H1 (cell line): ENCODE measurements around the gene AGPAT4. TPM values are rescaled to one million over a fixed set of nuclear protein-coding genes. Genes with fewer than 3 reads are reported as not detected.

Experiments used
- CTCF ChIA-PET: fragments of 300-600 bp; sonication (Branson Sonifier 250); formaldehyde crosslinking; loops from one replicate; lab custom pipeline; 2021; ENCODE audit not compliant: partially characterized antibody; lab: Charles Lee
- POLR2A ChIA-PET: fragments of 300-600 bp; sonication (Branson Sonifier 250); formaldehyde crosslinking; loops from one replicate; lab custom pipeline; 2021; ENCODE audit warnings: inconsistent platforms; ENCODE audit not compliant: partially characterized antibody; lab: Charles Lee
- DNase-seq, 2 experiments: peaks; one replicate each; pipeline versions ENCODE4 v3.0.0 to v3.0.0-alpha.2; 2010 to 2022; ENCODE audit warnings: low spot score in 2 of 2, low read depth in 1 of 2, mixed read lengths in 1 of 2
- FAIRE-seq: peaks from 2 replicates; lab custom pipeline; 2011; peaks lifted over from hg19 to GRCh38; lab: Jason Lieb, UNC
- H2AFZ ChIP-seq: 2 replicates; pipeline ENCODE4 v1.8.1; 2012; ENCODE audit warnings: low read length, inconsistent platforms
- H2AK5ac ChIP-seq: 2 replicates; pipeline ENCODE4 v1.6.1; 2013; ENCODE audit warnings: low read depth, low read length
- H2BK120ac ChIP-seq: replicated peaks from 2 replicates; pipeline ENCODE3; 2013; ENCODE audit warnings: low read depth, low read length, inconsistent platforms
- H2BK12ac ChIP-seq: 2 replicates; pipeline ENCODE4 v1.6.1; 2013; ENCODE audit warnings: low read depth, low read length
- H2BK15ac ChIP-seq: 2 replicates; pipeline ENCODE4 v1.6.1; 2013; ENCODE audit warnings: low read length
- H2BK20ac ChIP-seq: 2 replicates; pipeline ENCODE4 v1.6.1; 2013; ENCODE audit warnings: low read length
- H2BK5ac ChIP-seq: 2 replicates; pipeline ENCODE4 v1.6.1; 2013; ENCODE audit warnings: low read depth, low read length
- H3K14ac ChIP-seq: 2 replicates; pipeline ENCODE4 v1.6.1; 2013; ENCODE audit warnings: inconsistent platforms; ENCODE audit not compliant: insufficient read length
- H3K18ac ChIP-seq: 2 replicates; pipeline ENCODE4 v1.6.1; 2013; ENCODE audit warnings: low read length; ENCODE audit errors: extremely low read depth
- H3K23ac ChIP-seq: 2 replicates; pipeline ENCODE4 v1.6.1; 2013; ENCODE audit warnings: inconsistent platforms; ENCODE audit not compliant: insufficient read length
- H3K23me2 ChIP-seq: 2 replicates; pipeline ENCODE4 v1.6.1; 2013; ENCODE audit warnings: low read depth, low read length
- H3K27ac ChIP-seq: 2 replicates; pipeline ENCODE4 v1.6.1; 2011; ENCODE audit warnings: low read depth, low read length, inconsistent platforms
- H3K27me3 ChIP-seq, 4 experiments: replicated peaks in 1 of 4; 1 replicate in 1 of 4; 2 replicates in 3 of 4; pipeline versions ENCODE4 v1.6.1 to v1.8.1; 2011 to 2013; ENCODE audit warnings: low read length in 3 of 4, mild to moderate bottlenecking in 3 of 4, inconsistent platforms in 2 of 4, mixed read lengths in 2 of 4, moderate library complexity in 1 of 4; ENCODE audit not compliant: control insufficient read depth in 3 of 4, insufficient read depth in 3 of 4; ENCODE audit errors: extremely low read depth in 1 of 4
- H3K36me3 ChIP-seq, 4 experiments: 2 replicates each; pipeline versions ENCODE4 v1.6.1 to v1.8.1; 2011 to 2013; ENCODE audit warnings: mild to moderate bottlenecking in 4 of 4, low read length in 3 of 4, moderate library complexity in 2 of 4, control low read depth in 1 of 4, inconsistent platforms in 1 of 4; ENCODE audit not compliant: insufficient read depth in 4 of 4, control insufficient read depth in 2 of 4
- H3K4ac ChIP-seq: replicated peaks from 2 replicates; pipeline ENCODE3; 2013; ENCODE audit warnings: low read length, low read depth, mixed read lengths, inconsistent platforms; ENCODE audit not compliant: insufficient read length
- H3K4me1 ChIP-seq, 4 experiments: replicated peaks in 1 of 4; 1 replicate in 1 of 4; 2 replicates in 3 of 4; pipeline versions ENCODE4 v1.6.1 to v1.8.1; 2011 to 2013; ENCODE audit warnings: low read length in 3 of 4, inconsistent platforms in 2 of 4, mixed read lengths in 1 of 4; ENCODE audit not compliant: insufficient read depth in 4 of 4, control insufficient read depth in 3 of 4
- H3K4me2 ChIP-seq, 2 experiments: 2 replicates each; pipeline versions ENCODE4 v1.6.1 to v1.8.1; 2011 to 2013; ENCODE audit warnings: low read depth in 2 of 2, low read length in 2 of 2, control low read depth in 1 of 2, inconsistent platforms in 1 of 2, mild to moderate bottlenecking in 1 of 2; ENCODE audit not compliant: insufficient read depth in 1 of 2
- H3K4me3 ChIP-seq, 4 experiments: fragments of 200-600, 300-600 bp in 1 of 4; sonication (generic), shearing (Covaris generic), sonication (Bioruptor Twin) in 1 of 4; 2 replicates each; pipeline versions ENCODE4 v1.5.1 to v1.8.1; 2011 to 2016; ENCODE audit warnings: low read length in 4 of 4, low read depth in 3 of 4, control low read depth in 2 of 4, inconsistent platforms in 2 of 4, mild to moderate bottlenecking in 2 of 4, mixed read lengths in 1 of 4, moderate library complexity in 1 of 4; ENCODE audit not compliant: insufficient read depth in 2 of 4; ENCODE audit errors: extremely low read depth in 1 of 4
- H3K56ac ChIP-seq: replicated peaks from 2 replicates; pipeline ENCODE3; 2013; ENCODE audit warnings: low read depth, mild to moderate bottlenecking, mixed read lengths, low read length, inconsistent platforms; ENCODE audit not compliant: insufficient read length
- H3K79me1 ChIP-seq: 2 replicates; pipeline ENCODE4 v1.6.1; 2013; ENCODE audit warnings: low read depth, low read length, control low read depth
- H3K79me2 ChIP-seq, 2 experiments: 2 replicates each; pipeline versions ENCODE4 v1.6.1 to v1.8.1; 2012 to 2013; ENCODE audit warnings: low read length in 2 of 2, mild to moderate bottlenecking in 2 of 2, inconsistent platforms in 1 of 2; ENCODE audit not compliant: insufficient read depth in 2 of 2, control insufficient read depth in 1 of 2
- H3K9ac ChIP-seq, 4 experiments: replicated peaks in 1 of 4; 1 replicate in 1 of 4; 2 replicates in 3 of 4; pipeline versions ENCODE4 v1.6.1 to v1.8.1; 2011 to 2013; ENCODE audit warnings: low read depth in 3 of 4, low read length in 3 of 4, control low read depth in 2 of 4, mild to moderate bottlenecking in 2 of 4, moderate library complexity in 2 of 4, inconsistent platforms in 1 of 4; ENCODE audit errors: extremely low read depth in 1 of 4
- H3K9me3 ChIP-seq, 2 experiments: 2 replicates each; pipeline versions ENCODE4 v1.6.1 to v1.8.1; 2012 to 2013; ENCODE audit warnings: mild to moderate bottlenecking in 2 of 2, moderate library complexity in 2 of 2, control low read depth in 1 of 2, inconsistent platforms in 1 of 2, low read depth in 1 of 2, low read length in 1 of 2, mixed read lengths in 1 of 2; ENCODE audit not compliant: insufficient read depth in 2 of 2
- H4K20me1 ChIP-seq, 2 experiments: replicated peaks in 1 of 2; 2 replicates each; pipeline versions ENCODE3 to v1.8.1; 2011 to 2013; ENCODE audit warnings: inconsistent platforms in 2 of 2, low read length in 2 of 2, mild to moderate bottlenecking in 1 of 2; ENCODE audit not compliant: insufficient read depth in 2 of 2, control insufficient read depth in 1 of 2
- H4K5ac ChIP-seq: 2 replicates; pipeline ENCODE4 v1.6.1; 2013; ENCODE audit warnings: low read length, low read depth, mixed read lengths, inconsistent platforms; ENCODE audit not compliant: insufficient read length
- H4K8ac ChIP-seq: 2 replicates; pipeline ENCODE4 v1.8.0; 2013; ENCODE audit warnings: mild to moderate bottlenecking, moderate library complexity, low read length, inconsistent platforms; ENCODE audit not compliant: insufficient read depth; ENCODE audit errors: extremely low read depth
- H4K91ac ChIP-seq: replicated peaks from 2 replicates; pipeline ENCODE3; 2013; ENCODE audit warnings: low read length, mixed read lengths, inconsistent platforms; ENCODE audit not compliant: insufficient read length
- ATF2 ChIP-seq: IDR thresholded peaks from 2 replicates; pipeline ENCODE4 v1.6.1; 2012; ENCODE audit warnings: low read length, inconsistent platforms
- BCL11A ChIP-seq, 2 experiments: IDR thresholded peaks; one replicate each; pipeline ENCODE4 v1.6.1; 2011; ENCODE audit warnings: low read depth in 2 of 2, low read length in 2 of 2, mild to moderate bottlenecking in 2 of 2
- CTCF ChIP-seq, 3 experiments: IDR thresholded peaks; 1 replicate in 2 of 3; 2 replicates in 1 of 3; pipeline versions ENCODE4 v1.5.1 to v1.6.1; 2011; ENCODE audit warnings: low read length in 3 of 3, mild to moderate bottlenecking in 3 of 3, inconsistent platforms in 2 of 3, low read depth in 1 of 3, moderate library complexity in 1 of 3; ENCODE audit not compliant: insufficient read depth in 1 of 3; ENCODE audit errors: control extremely low read depth in 1 of 3
- FOSL1 ChIP-seq: IDR thresholded peaks from 2 replicates; pipeline ENCODE4 v1.6.1; 2011; ENCODE audit warnings: mild to moderate bottlenecking, low read depth, low read length, moderate library complexity; ENCODE audit not compliant: insufficient read depth
- POU5F1 ChIP-seq: IDR thresholded peaks from 2 replicates; pipeline ENCODE4 v1.6.1; 2011; ENCODE audit warnings: low read depth, mild to moderate bottlenecking, low read length, moderate library complexity
- WGBS, 2 experiments: shearing (Covaris generic) in 1 of 2; methylation state at CpG; one replicate each; pipeline versions ENCODE4 v1.1.6 to v1.1.7; 2013 to 2015; ENCODE audit warnings: low lambda C conversion rate in 2 of 2, mixed read lengths in 2 of 2, inconsistent platforms in 1 of 2, low coverage in 1 of 2, missing lambda C conversion rate in 1 of 2; ENCODE audit not compliant: insufficient replicate concordance in 2 of 2, insufficient coverage in 1 of 2, insufficient read length in 1 of 2; ENCODE audit errors: extremely low coverage in 1 of 2, missing lambda C conversion rate in 1 of 2; 5-methylcytosine and 5-hydroxymethylcytosine counted together
- polyA plus RNA-seq, 7 experiments: library from polyadenylated mRNA; depleted of rRNA in 3 of 7; stranded (reverse) in 5 of 7; unstranded in 2 of 7; fragments of >200 nt in 5 of 7; fragments of 200-250 nt in 2 of 7; gene quantifications; 1 replicate in 5 of 7; 2 replicates in 1 of 7; 4 replicates in 1 of 7; pipeline versions ENCODE4 v1.2.1 to v1.2.3, GENCODE V29; 2011 to 2013; ENCODE audit warnings: missing spikeins in 2 of 7, mixed read lengths in 2 of 7
- total RNA-seq: library from RNA; stranded (reverse); fragmentation: NEBNext Ultra II Directional; extraction: Animal tissue kit (Norgen Biotek cat#: 25700); gene quantifications from 2 replicates; pipeline ENCODE4 v1.2.1, GENCODE V29; 2021
- TF ChIP-seq, protein P1 (sequence below): IDR thresholded peaks from 2 replicates; pipeline ENCODE4 v1.6.1; 2011; ENCODE audit warnings: low read depth, mild to moderate bottlenecking, low read length; ENCODE audit not compliant: insufficient read depth

AGPAT4 gene
- total and polyA plus RNA-seq, 2 of the 8 experiments (the other 6 are each of a cell fraction or from before 2014, with no cell fraction given) = 13.5 to 23.8 TPM

GRCh38 chr6:161232467-161232866 lies 41.4 kb downstream of the AGPAT4 start:
- FAIRE-seq (no peak), DNase-seq (no peak)
- H4K8ac ChIP-seq = no peak overlapping the region
- CTCF ChIA-PET = interaction anchor here (0.6 to 1.0 kb wide), 3 partner anchors 7 to 10 kb away, joined by 3 to 4 read pairs (median 3); no protein-coding TSS in a partner anchor
- H3K4me2 ChIP-seq = no peak overlapping the region
- no peaks in the 10 kb centered on the region for H3K27me3 ChIP-seq
- no peak overlapping the region for H3K18ac ChIP-seq
- H3K27ac ChIP-seq = 0 out of 2 replicates have a peak overlapping the region, but pooled peaks have one; percentile 19
- H4K20me1 ChIP-seq = peaks cover 2 to 4% of the 10 kb centered on the region in 2 experiments
- WGBS, 2 experiments = 94% methylated on average over 11 of the region's 11 CpGs; no CpG with 5 or more reads in 1 of the 2 experiments
- POLR2A ChIA-PET = no interaction called here
- peaks cover 9% of the 10 kb centered on the region for H3K79me1 ChIP-seq
- TF ChIP-seq BCL11A (IDR thresholded peaks at IDR 0.05; ENCODE audit: low read depth in 2 of 2, low read length in 2 of 2) (no peak), ATF2 (no peak), FOSL1 (no peak), POU5F1 (no peak), CTCF (IDR thresholded peaks at IDR 0.05; ENCODE audit: control extremely low read depth in 1 of 3, insufficient read depth in 1 of 3, low read depth in 1 of 3, low read length in 3 of 3) (no peak)
- TF ChIP-seq, protein P1, sequence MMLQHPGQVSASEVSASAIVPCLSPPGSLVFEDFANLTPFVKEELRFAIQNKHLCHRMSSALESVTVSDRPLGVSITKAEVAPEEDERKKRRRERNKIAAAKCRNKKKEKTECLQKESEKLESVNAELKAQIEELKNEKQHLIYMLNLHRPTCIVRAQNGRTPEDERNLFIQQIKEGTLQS = no peak
- peaks cover 0 to 45% of the 10 kb centered on the region in 2 experiments; a peak in 2 of 4 replicates for H3K79me2 ChIP-seq
- H3K9ac ChIP-seq = no peak overlapping the region
- no peak overlapping the region for H3K4ac ChIP-seq
- no peak overlapping the region for H2BK120ac ChIP-seq
- 0 out of 2 replicates have a peak overlapping the region, but pooled peaks have one; percentile 17 for H2BK5ac ChIP-seq
- H2BK12ac ChIP-seq = no peak overlapping the region
- no peak overlapping the region for H2BK15ac ChIP-seq
- no peak overlapping the region for H3K14ac ChIP-seq
- no peak overlapping the region for H3K23ac ChIP-seq
- H3K4me1 ChIP-seq = peaks cover 2 to 18% (median 6%) of the 10 kb centered on the region in 4 experiments
- H2AFZ ChIP-seq = no peak overlapping the region
- no peaks in the 10 kb centered on the region for H3K23me2 ChIP-seq
- H3K36me3 ChIP-seq = peaks cover 0 to 17% (median 2%) of the 10 kb centered on the region in 4 experiments; a peak in 4 of 8 replicates
- H4K91ac ChIP-seq = no peak overlapping the region
- H4K5ac ChIP-seq = no peak overlapping the region
- H2AK5ac ChIP-seq = no peak overlapping the region
- no peak overlapping the region for H3K4me3 ChIP-seq
- H3K9me3 ChIP-seq = no peaks in the 10 kb centered on the region
- no peak overlapping the region for H3K56ac ChIP-seq
- H2BK20ac ChIP-seq = no peak overlapping the region
